Heart right ventricle (tissue), 16 donors: ENCODE results near the gene RNF34. TPM values are rescaled to one million over a fixed set of nuclear protein-coding genes. Genes with fewer than 3 reads are reported as not detected.

Source experiments
- ATAC-seq, 8 donors: fragments of 200-7000 bp; cut with Tn5 transposase; one replicate each; pipeline ENCODE4 v1.9.1; 2020; ENCODE audit warnings: mild to moderate bottlenecking in 8 of 8, moderate library complexity in 8 of 8, moderate number of reproducible peaks in 1 of 8
- DNase-seq, 2 donors: peaks; one replicate each; pipeline ENCODE4 v3.0.0-alpha.2; 2020
- H3K27ac ChIP-seq, 10 donors: fragments of 200-600 bp; sonication (generic) in 2 of 10; one replicate each; pipeline versions ENCODE4 v1.5.0 to v1.8.0; 2020 to 2022; ENCODE audit warnings: mild to moderate bottlenecking in 3 of 10
- H3K27me3 ChIP-seq, 7 donors: fragments of 200-600 bp; one replicate each; pipeline ENCODE4 v1.8.0; 2021 to 2022; ENCODE audit warnings: mild to moderate bottlenecking in 2 of 7
- H3K36me3 ChIP-seq, 9 donors: fragments of 200-600 bp; sonication (generic) in 1 of 9; one replicate each; pipeline versions ENCODE4 v1.5.0 to v1.8.0; 2020 to 2022; ENCODE audit warnings: mild to moderate bottlenecking in 2 of 9
- H3K4me1 ChIP-seq, 9 donors: fragments of 200-600 bp; sonication (generic) in 1 of 9; one replicate each; pipeline versions ENCODE4 v1.5.0 to v1.8.0; 2020 to 2022; ENCODE audit warnings: mild to moderate bottlenecking in 4 of 9
- H3K4me3 ChIP-seq, 10 donors: fragments of 200-600 bp; sonication (generic) in 2 of 10; one replicate each; pipeline versions ENCODE4 v1.5.0 to v1.8.0; 2020 to 2022; ENCODE audit warnings: mild to moderate bottlenecking in 7 of 10, moderate library complexity in 2 of 10
- H3K9me3 ChIP-seq, 11 donors: fragments of 200-600 bp in 10 of 11; sonication (generic) in 2 of 11; one replicate each; pipeline versions ENCODE4 v1.5.0 to v1.8.0; 2013 to 2022; ENCODE audit warnings: mild to moderate bottlenecking in 2 of 11, control low read depth in 1 of 11, moderate library complexity in 1 of 11
- CTCF ChIP-seq, 9 donors: fragments of 200-600 bp; sonication (generic) in 2 of 9; IDR thresholded peaks; one replicate each; pipeline versions ENCODE4 v1.5.0 to v1.8.0; 2021 to 2022; ENCODE audit warnings: antibody characterized with exemption in 9 of 9, mild to moderate bottlenecking in 5 of 9, moderate library complexity in 1 of 9
- WGBS, 2 donors: extraction: QIAGEN DNeasy Blood & Tissue Kit; methylation state at CpG; one replicate each; pipeline ENCODE4 v1.1.7; 2013; ENCODE audit warnings: inconsistent platforms in 1 of 2; 5-methylcytosine and 5-hydroxymethylcytosine counted together
- intact Hi-C, 10 donors: fragments of 100-400 bp; cut with DNase I; formaldehyde crosslinking; loops; one replicate each; pipeline versions ENCODE4 v1.11.1 to v1.14.2; 2022
- polyA plus RNA-seq, 2 donors: library from polyadenylated mRNA; stranded (reverse); fragments of 200-250 nt; gene quantifications; one replicate each; pipeline ENCODE4 v1.2.3, GENCODE V29; 2013
- total RNA-seq, 10 donors: library from RNA; stranded (reverse); fragmentation: NEBNext Ultra II Directional in 3 of 10; extraction: Animal tissue kit (Norgen Biotek cat#: 25700) in 3 of 10; gene quantifications; one replicate each; pipeline versions ENCODE4 v1.2.1 to v1.2.4, GENCODE V29; 2021 to 2023
- donor health status: Arrhythmogenic right ventricular cardiomyopathy.
- donor health status: ischemic (EF 13 %, LVEDD 7.1; RV severe dilation, severe dysfunction).
- donor health status: healthy with polysubstance abuse.
- donor health status: DM: no; HTN: yes; CAD: no.
- donor health status: DM: no; HTN: no; CAD: no.
- donor health status: ischemic (EF 25% LVEDD 6.9; RV normal size, moderate dysfunction).
- donor health status: ischemic (EF 25% LVEDD 5.7; RV mildly dilated, moderate dysfunction).
- donor health status: healthy.
- donor health status: DM: yes; HTN: yes; CAD: no.
- donor health status: Ischemic cardiomyopathy.
- donor health status: ischemic (EF 35%, LVEDD 5.7; RV mildly dilated, moderate dysfunction).
- donor health status: nonischemic (EF 11% LVEDD 7.7; RV severe dilation, severe dysfunction).
- donor health status: DM: yes; HTN: yes; CAD: no.
- donor health status: PGD.
- donor health status: ischemic (EF 29% LVEDD 5.4; RV normal size, mild dysfunction).
- donor health status: nonischemic (EF 23%, LVEDD 6.1; RV moderate dilation, normal function).

RNF34 gene
- total and polyA plus RNA-seq, 12 donors = 18.9 to 37.9 (median 23.9) TPM

- TF ChIP-seq CTCF (IDR thresholded peaks at IDR 0.05) = no peak
- Histone ChIP-seq H3K4me3 (no peak overlapping the region), H3K27me3 (no peaks in the 10 kb centered on the region), H3K4me1 (peaks cover 0 to 48% (median 3%) of the 10 kb centered on the region in 9 donors), H3K36me3 (peaks cover 0 to 35% (median 4%) of the 10 kb centered on the region in 9 donors), H3K9me3 (no peaks in the 10 kb centered on the region), H3K27ac (no peak overlapping the region)
- 75 to 80% methylated on average over 16 of the region's 16 CpGs for WGBS, 2 donors
- DNase-seq (no peak), ATAC-seq (no peak)
- intact Hi-C loops = no loop called here
Observed at GRCh38 chr12:121448771-121449315, 48.9 kb downstream of the RNF34 start.

- no peak overlapping the region for H3K4me3 ChIP-seq
- no peak for DNase-seq
- H3K36me3 ChIP-seq = peaks cover 0 to 21% (median 4%) of the 10 kb centered on the region in 9 donors
- H3K4me1 ChIP-seq = peaks cover 0 to 53% (median 3%) of the 10 kb centered on the region in 9 donors
- intact Hi-C loops = no loop called here
- no peak for TF ChIP-seq CTCF (IDR thresholded peaks at IDR 0.05)
- 53 to 67% methylated on average over 4 of the region's 4 CpGs for WGBS, 2 donors
- peak overlapping the region in 4 of 10 donors; percentile 10 to 69 (median 25) for H3K27ac ChIP-seq
- H3K27me3 ChIP-seq = no peaks in the 10 kb centered on the region
- no peaks in the 10 kb centered on the region for H3K9me3 ChIP-seq
- peak in 2 of 8 donors; percentile 30 to 41 for ATAC-seq
Observed at GRCh38 chr12:121451961-121452339, 52.0 kb downstream of the RNF34 start.

GRCh38 chr12:121452340-121452984 lies 52.5 kb downstream of the RNF34 start:
- no peak for DNase-seq
- Histone ChIP-seq H3K4me1 (peaks cover 0 to 57% (median 3%) of the 10 kb centered on the region in 9 donors), H3K36me3 (peaks cover 0 to 19% (median 4%) of the 10 kb centered on the region in 9 donors), H3K27ac (peak overlapping the region in 4 of 10 donors; percentile 4 to 69 (median 14)), H3K4me3 (no peak overlapping the region), H3K9me3 (no peaks in the 10 kb centered on the region), H3K27me3 (no peaks in the 10 kb centered on the region)
- no peak for TF ChIP-seq CTCF (IDR thresholded peaks at IDR 0.05)
- 65 to 84% methylated on average over 35 of the region's 35 CpGs for WGBS, 2 donors
- intact Hi-C loops = no loop called here
- ATAC-seq = peak in 4 of 8 donors; percentile 5 to 38 (median 10)

GRCh38 chr12:121452985-121453360 lies 53.1 kb downstream of the RNF34 start:
- Histone ChIP-seq H3K27me3 (no peaks in the 10 kb centered on the region), H3K36me3 (peaks cover 0 to 19% (median 4%) of the 10 kb centered on the region in 9 donors), H3K4me1 (peaks cover 0 to 57% (median 3%) of the 10 kb centered on the region in 9 donors), H3K9me3 (no peaks in the 10 kb centered on the region), H3K27ac (peak overlapping the region in 1 of 10 donors; percentile 69), H3K4me3 (no peak overlapping the region)
- ATAC-seq (peak in 1 of 8 donors; percentile 11), DNase-seq (no peak)
- TF ChIP-seq CTCF (IDR thresholded peaks at IDR 0.05) = no peak
- intact Hi-C loops = no loop called here
- 96% methylated on average over 39 of the region's 39 CpGs for WGBS, 2 donors
